ENCODE measurements around the gene CSNK1G3.

GRCh38 chr5:123558762-123559433 lies 46.9 kb downstream of the CSNK1G3 start:
- TF ChIP-seq, protein P1, sequence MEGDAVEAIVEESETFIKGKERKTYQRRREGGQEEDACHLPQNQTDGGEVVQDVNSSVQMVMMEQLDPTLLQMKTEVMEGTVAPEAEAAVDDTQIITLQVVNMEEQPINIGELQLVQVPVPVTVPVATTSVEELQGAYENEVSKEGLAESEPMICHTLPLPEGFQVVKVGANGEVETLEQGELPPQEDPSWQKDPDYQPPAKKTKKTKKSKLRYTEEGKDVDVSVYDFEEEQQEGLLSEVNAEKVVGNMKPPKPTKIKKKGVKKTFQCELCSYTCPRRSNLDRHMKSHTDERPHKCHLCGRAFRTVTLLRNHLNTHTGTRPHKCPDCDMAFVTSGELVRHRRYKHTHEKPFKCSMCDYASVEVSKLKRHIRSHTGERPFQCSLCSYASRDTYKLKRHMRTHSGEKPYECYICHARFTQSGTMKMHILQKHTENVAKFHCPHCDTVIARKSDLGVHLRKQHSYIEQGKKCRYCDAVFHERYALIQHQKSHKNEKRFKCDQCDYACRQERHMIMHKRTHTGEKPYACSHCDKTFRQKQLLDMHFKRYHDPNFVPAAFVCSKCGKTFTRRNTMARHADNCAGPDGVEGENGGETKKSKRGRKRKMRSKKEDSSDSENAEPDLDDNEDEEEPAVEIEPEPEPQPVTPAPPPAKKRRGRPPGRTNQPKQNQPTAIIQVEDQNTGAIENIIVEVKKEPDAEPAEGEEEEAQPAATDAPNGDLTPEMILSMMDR (IDR thresholded peaks at IDR 0.05) = no peak
- TF ChIP-seq POLR2AphosphoS5 (IDR thresholded peaks at IDR 0.05; ENCODE audit: low read depth, low read length) (no peak), SIN3A (IDR thresholded peaks at IDR 0.05; ENCODE audit: borderline replicate concordance, insufficient read depth, low read depth, low read length) (no peak), TCF7L2 (IDR thresholded peaks at IDR 0.05; ENCODE audit: low read depth, low read length) (no peak)
- TF ChIP-seq, protein P2, sequence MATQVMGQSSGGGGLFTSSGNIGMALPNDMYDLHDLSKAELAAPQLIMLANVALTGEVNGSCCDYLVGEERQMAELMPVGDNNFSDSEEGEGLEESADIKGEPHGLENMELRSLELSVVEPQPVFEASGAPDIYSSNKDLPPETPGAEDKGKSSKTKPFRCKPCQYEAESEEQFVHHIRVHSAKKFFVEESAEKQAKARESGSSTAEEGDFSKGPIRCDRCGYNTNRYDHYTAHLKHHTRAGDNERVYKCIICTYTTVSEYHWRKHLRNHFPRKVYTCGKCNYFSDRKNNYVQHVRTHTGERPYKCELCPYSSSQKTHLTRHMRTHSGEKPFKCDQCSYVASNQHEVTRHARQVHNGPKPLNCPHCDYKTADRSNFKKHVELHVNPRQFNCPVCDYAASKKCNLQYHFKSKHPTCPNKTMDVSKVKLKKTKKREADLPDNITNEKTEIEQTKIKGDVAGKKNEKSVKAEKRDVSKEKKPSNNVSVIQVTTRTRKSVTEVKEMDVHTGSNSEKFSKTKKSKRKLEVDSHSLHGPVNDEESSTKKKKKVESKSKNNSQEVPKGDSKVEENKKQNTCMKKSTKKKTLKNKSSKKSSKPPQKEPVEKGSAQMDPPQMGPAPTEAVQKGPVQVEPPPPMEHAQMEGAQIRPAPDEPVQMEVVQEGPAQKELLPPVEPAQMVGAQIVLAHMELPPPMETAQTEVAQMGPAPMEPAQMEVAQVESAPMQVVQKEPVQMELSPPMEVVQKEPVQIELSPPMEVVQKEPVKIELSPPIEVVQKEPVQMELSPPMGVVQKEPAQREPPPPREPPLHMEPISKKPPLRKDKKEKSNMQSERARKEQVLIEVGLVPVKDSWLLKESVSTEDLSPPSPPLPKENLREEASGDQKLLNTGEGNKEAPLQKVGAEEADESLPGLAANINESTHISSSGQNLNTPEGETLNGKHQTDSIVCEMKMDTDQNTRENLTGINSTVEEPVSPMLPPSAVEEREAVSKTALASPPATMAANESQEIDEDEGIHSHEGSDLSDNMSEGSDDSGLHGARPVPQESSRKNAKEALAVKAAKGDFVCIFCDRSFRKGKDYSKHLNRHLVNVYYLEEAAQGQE (IDR thresholded peaks at IDR 0.05; ENCODE audit: insufficient read depth in 1 of 2, low read depth in 2 of 2, low read length in 1 of 2) = no peak

Measured in Panc1 (cell line).